Hepatocyte (in vitro differentiated cells): Measurements from ENCODE around the gene POLR2E. TPM values are rescaled to one million over a fixed set of nuclear protein-coding genes. Genes with fewer than 3 reads are reported as not detected.

Source experiments
- DNase-seq: peaks from one replicate; pipeline ENCODE4 v3.0.0-alpha.2; 2016; ENCODE audit warnings: low spot score
- H2AFZ ChIP-seq: fragments of 200-600 bp; sonication (generic); 2 replicates; pipeline ENCODE4 v1.6.0; 2016; ENCODE audit warnings: antibody characterized with exemption, mild to moderate bottlenecking
- H3K27ac ChIP-seq: fragments of 200-600 bp; sonication (generic); 2 replicates; pipeline ENCODE4 v1.5.1; 2016; ENCODE audit warnings: mild to moderate bottlenecking
- H3K27me3 ChIP-seq: fragments of 200-600 bp; sonication (generic); 2 replicates; pipeline ENCODE4 v1.6.1; 2016
- H3K36me3 ChIP-seq: fragments of 200-600 bp; sonication (generic); replicated peaks from 2 replicates; pipeline ENCODE4 v1.5.1; 2016; ENCODE audit warnings: low read depth; ENCODE audit not compliant: insufficient read depth
- H3K4me1 ChIP-seq: fragments of 200-600 bp; sonication (generic); 2 replicates; pipeline ENCODE4 v1.5.1; 2016; ENCODE audit warnings: mild to moderate bottlenecking, moderate library complexity; ENCODE audit not compliant: insufficient read depth
- H3K4me2 ChIP-seq: fragments of 200-600 bp; sonication (generic); 2 replicates; pipeline ENCODE4 v1.6.0; 2016
- H3K4me3 ChIP-seq: fragments of 200-600 bp; sonication (generic); 2 replicates; pipeline ENCODE4 v1.5.1; 2016; ENCODE audit warnings: mild to moderate bottlenecking
- H3K79me2 ChIP-seq: fragments of 200-600 bp; sonication (generic); 2 replicates; pipeline ENCODE4 v1.6.0; 2017; ENCODE audit warnings: mild to moderate bottlenecking
- H3K9me2 ChIP-seq: fragments of 200-600 bp; sonication (generic); replicated peaks from 2 replicates; pipeline ENCODE4 v1.6.0; 2017; ENCODE audit warnings: mild to moderate bottlenecking; ENCODE audit not compliant: insufficient read depth
- H3K9me3 ChIP-seq: fragments of 200-600 bp; sonication (generic); 2 replicates; pipeline ENCODE4 v1.5.1; 2016; ENCODE audit warnings: low read depth, mild to moderate bottlenecking
- H4K20me1 ChIP-seq: fragments of 200-600 bp; sonication (generic); 2 replicates; pipeline ENCODE4 v1.6.0; 2016; ENCODE audit warnings: mild to moderate bottlenecking; ENCODE audit not compliant: insufficient read depth, poor library complexity, severe bottlenecking
- EZH2 ChIP-seq: fragments of 200-600 bp; sonication (generic); IDR thresholded peaks from 2 replicates; pipeline ENCODE4 v1.6.1; 2016; ENCODE audit warnings: antibody characterized with exemption, mild to moderate bottlenecking, borderline replicate concordance
- EZH2phosphoT487 ChIP-seq: fragments of 200-600 bp; sonication (generic); IDR thresholded peaks from one replicate; pipeline ENCODE4 v1.6.1; 2018; ENCODE audit warnings: antibody characterized with exemption, mild to moderate bottlenecking, low read depth, moderate library complexity; ENCODE audit not compliant: unreplicated experiment, severe bottlenecking
- WGBS: methylation state at CpG from one replicate; pipeline ENCODE4 v1.1.6; 2016; ENCODE audit warnings: low lambda C conversion rate; ENCODE audit errors: missing lambda C conversion rate; 5-methylcytosine and 5-hydroxymethylcytosine counted together
- polyA plus RNA-seq: library from polyadenylated mRNA; unstranded; fragments of >200 nt; fragmentation: Nextera tagmentation; extraction: Ambion mirVana; gene quantifications from 2 replicates; pipeline ENCODE4 v1.2.1, GENCODE V29; 2016
- total RNA-seq: library from RNA; depleted of rRNA; stranded (reverse); fragments of >200 nt; gene quantifications from 2 replicates; pipeline ENCODE4 v1.2.3, GENCODE V29; 2014
- TF ChIP-seq, protein P1 (sequence below): fragments of 200-600 bp; sonication (generic); IDR thresholded peaks from 2 replicates; pipeline ENCODE4 v1.5.1; 2016; ENCODE audit warnings: antibody characterized with exemption, mild to moderate bottlenecking; ENCODE audit not compliant: poor library complexity

POLR2E gene
- total and polyA plus RNA-seq, 2 experiments from 2014 or later = 126 to 328 TPM

GRCh38 chr19:1049800-1050199 is 45.4 kb downstream of the POLR2E start:
- H3K79me2 ChIP-seq = no peaks in the 10 kb centered on the region

GRCh38 chr19:1049106-1049505 is 46.1 kb downstream of the POLR2E start:
- Histone ChIP-seq H2AFZ (no peak overlapping the region), H3K36me3 (no peaks in the 10 kb centered on the region), H3K9me2 (no peaks in the 10 kb centered on the region), H4K20me1 (no peaks in the 10 kb centered on the region), H3K27me3 (no peaks in the 10 kb centered on the region), H3K79me2 (no peaks in the 10 kb centered on the region), H3K27ac (no peak overlapping the region), H3K9me3 (no peaks in the 10 kb centered on the region), H3K4me1 (no peaks in the 10 kb centered on the region), H3K4me2 (no peak overlapping the region), H3K4me3 (no peak overlapping the region)
- TF ChIP-seq, protein P1, sequence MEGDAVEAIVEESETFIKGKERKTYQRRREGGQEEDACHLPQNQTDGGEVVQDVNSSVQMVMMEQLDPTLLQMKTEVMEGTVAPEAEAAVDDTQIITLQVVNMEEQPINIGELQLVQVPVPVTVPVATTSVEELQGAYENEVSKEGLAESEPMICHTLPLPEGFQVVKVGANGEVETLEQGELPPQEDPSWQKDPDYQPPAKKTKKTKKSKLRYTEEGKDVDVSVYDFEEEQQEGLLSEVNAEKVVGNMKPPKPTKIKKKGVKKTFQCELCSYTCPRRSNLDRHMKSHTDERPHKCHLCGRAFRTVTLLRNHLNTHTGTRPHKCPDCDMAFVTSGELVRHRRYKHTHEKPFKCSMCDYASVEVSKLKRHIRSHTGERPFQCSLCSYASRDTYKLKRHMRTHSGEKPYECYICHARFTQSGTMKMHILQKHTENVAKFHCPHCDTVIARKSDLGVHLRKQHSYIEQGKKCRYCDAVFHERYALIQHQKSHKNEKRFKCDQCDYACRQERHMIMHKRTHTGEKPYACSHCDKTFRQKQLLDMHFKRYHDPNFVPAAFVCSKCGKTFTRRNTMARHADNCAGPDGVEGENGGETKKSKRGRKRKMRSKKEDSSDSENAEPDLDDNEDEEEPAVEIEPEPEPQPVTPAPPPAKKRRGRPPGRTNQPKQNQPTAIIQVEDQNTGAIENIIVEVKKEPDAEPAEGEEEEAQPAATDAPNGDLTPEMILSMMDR = no peak
- no peak for TF ChIP-seq EZH2phosphoT487
- TF ChIP-seq EZH2 = no peak
- no peak for DNase-seq
- 93% methylated on average over 11 of the region's 17 CpGs for WGBS

More at GRCh38 chr19:1049800-1050199, 45.4 kb downstream of the POLR2E start:
- Histone ChIP-seq H3K4me2 (no peak overlapping the region), H3K36me3 (no peaks in the 10 kb centered on the region), H3K4me3 (no peak overlapping the region), H4K20me1 (no peaks in the 10 kb centered on the region), H3K4me1 (no peaks in the 10 kb centered on the region), H3K27me3 (no peaks in the 10 kb centered on the region), H3K27ac (no peak overlapping the region), H3K9me2 (no peaks in the 10 kb centered on the region), H2AFZ (no peak overlapping the region), H3K9me3 (no peaks in the 10 kb centered on the region)
- no peak for TF ChIP-seq EZH2phosphoT487
- no peak for TF ChIP-seq EZH2
- TF ChIP-seq, protein P1 = no peak
- WGBS = 81% methylated on average over 6 of the region's 11 CpGs
- no peak for DNase-seq

DNA sequence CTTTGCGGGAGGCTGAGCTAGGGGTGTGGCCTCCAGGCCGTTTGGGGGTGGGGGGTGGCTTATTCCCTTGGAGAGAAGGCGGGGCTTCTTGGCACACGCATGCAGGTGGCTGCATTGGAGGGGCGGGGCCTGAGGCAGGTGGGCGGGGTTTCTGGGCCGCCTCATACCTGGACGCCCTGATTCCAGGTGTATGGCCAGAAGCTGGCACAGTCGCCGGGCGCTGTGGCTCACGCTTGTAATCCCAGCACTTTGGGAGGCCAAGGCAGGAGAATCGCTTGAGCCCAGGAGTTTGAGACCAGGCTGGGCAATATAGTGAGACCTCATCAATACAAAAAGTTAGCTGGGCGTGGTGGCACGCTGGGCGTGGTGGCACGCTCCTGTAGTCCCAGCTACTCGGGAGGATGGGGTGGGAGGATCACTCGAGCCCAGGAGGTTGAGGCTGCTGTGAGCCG is 47.5 kb downstream of the POLR2E start:
- Histone ChIP-seq H2AFZ (no peak overlapping the region), H3K4me2 (no peak overlapping the region), H3K9me3 (no peaks in the 10 kb centered on the region), H4K20me1 (no peaks in the 10 kb centered on the region), H3K4me1 (no peaks in the 10 kb centered on the region), H3K27ac (no peak overlapping the region), H3K79me2 (no peaks in the 10 kb centered on the region), H3K9me2 (no peaks in the 10 kb centered on the region), H3K27me3 (no peaks in the 10 kb centered on the region), H3K36me3 (no peaks in the 10 kb centered on the region), H3K4me3 (no peak overlapping the region)
- TF ChIP-seq EZH2 = no peak
- TF ChIP-seq, protein P1 = no peak
- TF ChIP-seq EZH2phosphoT487 = no peak
- WGBS = 86% methylated on average over 9 of the region's 20 CpGs
- DNase-seq = no peak
